Measurements from ENCODE around the gene DSE.

The DSE gene

DNA sequence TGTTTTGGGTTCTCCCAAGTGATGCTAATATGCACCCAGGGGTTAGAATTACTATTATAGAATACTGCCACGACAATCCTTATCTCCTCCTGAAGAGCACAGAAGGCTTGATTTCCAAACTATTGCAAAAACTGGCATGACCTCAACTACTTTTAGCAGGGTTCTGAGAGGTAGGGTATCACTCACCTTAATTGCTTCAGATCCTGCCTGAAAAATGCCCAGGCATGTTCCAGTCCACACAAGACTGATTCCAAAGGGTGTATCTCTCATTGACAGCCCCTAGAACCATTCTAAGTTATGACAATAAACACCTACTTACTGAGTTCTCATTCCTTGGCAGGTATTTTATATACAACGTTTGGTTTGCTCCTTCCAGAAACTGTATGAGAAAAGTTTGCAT lies 5.0 kb upstream of the DSE start:
- Mint-ChIP-seq H3K9me3 (no peaks in the 10 kb centered on the region), H3K36me3 (ENCODE audit: low read depth) (peaks cover under 1% of the 10 kb centered on the region), H3K27me3 (ENCODE audit: low read depth, poor library complexity) (no peaks in the 10 kb centered on the region), H3K4me1 (peaks cover 10% of the 10 kb centered on the region), H3K4me3 (no peak overlapping the region), H3K27ac (no peak overlapping the region)
- no peak for DNase-seq
- TF ChIP-seq, protein P1, sequence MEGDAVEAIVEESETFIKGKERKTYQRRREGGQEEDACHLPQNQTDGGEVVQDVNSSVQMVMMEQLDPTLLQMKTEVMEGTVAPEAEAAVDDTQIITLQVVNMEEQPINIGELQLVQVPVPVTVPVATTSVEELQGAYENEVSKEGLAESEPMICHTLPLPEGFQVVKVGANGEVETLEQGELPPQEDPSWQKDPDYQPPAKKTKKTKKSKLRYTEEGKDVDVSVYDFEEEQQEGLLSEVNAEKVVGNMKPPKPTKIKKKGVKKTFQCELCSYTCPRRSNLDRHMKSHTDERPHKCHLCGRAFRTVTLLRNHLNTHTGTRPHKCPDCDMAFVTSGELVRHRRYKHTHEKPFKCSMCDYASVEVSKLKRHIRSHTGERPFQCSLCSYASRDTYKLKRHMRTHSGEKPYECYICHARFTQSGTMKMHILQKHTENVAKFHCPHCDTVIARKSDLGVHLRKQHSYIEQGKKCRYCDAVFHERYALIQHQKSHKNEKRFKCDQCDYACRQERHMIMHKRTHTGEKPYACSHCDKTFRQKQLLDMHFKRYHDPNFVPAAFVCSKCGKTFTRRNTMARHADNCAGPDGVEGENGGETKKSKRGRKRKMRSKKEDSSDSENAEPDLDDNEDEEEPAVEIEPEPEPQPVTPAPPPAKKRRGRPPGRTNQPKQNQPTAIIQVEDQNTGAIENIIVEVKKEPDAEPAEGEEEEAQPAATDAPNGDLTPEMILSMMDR (IDR thresholded peaks at IDR 0.05) = no peak

- H3K4me3 Mint-ChIP-seq = no peak overlapping the region
- no peaks in the 10 kb centered on the region for H3K9me3 Mint-ChIP-seq
- H3K4me1 Mint-ChIP-seq = peaks cover 13% of the 10 kb centered on the region
- no peak overlapping the region for H3K27ac Mint-ChIP-seq
- TF ChIP-seq, protein P1 (IDR thresholded peaks at IDR 0.05) = no peak
- H3K27me3 Mint-ChIP-seq (ENCODE audit: low read depth, poor library complexity) = no peaks in the 10 kb centered on the region
- no peak for DNase-seq
- no peaks in the 10 kb centered on the region for H3K36me3 Mint-ChIP-seq (ENCODE audit: low read depth)
Observed at GRCh38 chr6:116366740-116367275, 3.9 kb upstream of the DSE start.

- H3K4me3 Mint-ChIP-seq = peak overlapping the region; percentile 93
Observed at GRCh38 chr6:116369540-116369939, 1.2 kb upstream of the DSE start.

GRCh38 chr6:116369964-116370759 lies 585 bp upstream of the DSE start:
- peaks cover 10% of the 10 kb centered on the region for H3K36me3 Mint-ChIP-seq (ENCODE audit: low read depth)
- H3K27ac Mint-ChIP-seq = peak overlapping the region; percentile 87
- TF ChIP-seq, protein P1 (IDR thresholded peaks at IDR 0.05) = no peak
- peaks cover 26% of the 10 kb centered on the region for H3K4me1 Mint-ChIP-seq
- H3K9me3 Mint-ChIP-seq = no peaks in the 10 kb centered on the region
- DNase-seq = peak; percentile 3
- peak overlapping the region; percentile 93 for H3K4me3 Mint-ChIP-seq
- H3K27me3 Mint-ChIP-seq (ENCODE audit: low read depth, poor library complexity) = no peaks in the 10 kb centered on the region

More at GRCh38 chr6:116369540-116369939, 1.2 kb upstream of the DSE start:
- Mint-ChIP-seq H3K4me1 (peaks cover 24% of the 10 kb centered on the region), H3K27ac (peak overlapping the region; percentile 70), H3K27me3 (ENCODE audit: low read depth, poor library complexity) (no peaks in the 10 kb centered on the region), H3K36me3 (ENCODE audit: low read depth) (peaks cover 10% of the 10 kb centered on the region), H3K9me3 (no peaks in the 10 kb centered on the region)
- DNase-seq = no peak
- TF ChIP-seq, protein P1 (IDR thresholded peaks at IDR 0.05) = no peak

- H3K9me3 Mint-ChIP-seq = no peaks in the 10 kb centered on the region
- peaks cover 10% of the 10 kb centered on the region for H3K36me3 Mint-ChIP-seq (ENCODE audit: low read depth)
- no peaks in the 10 kb centered on the region for H3K27me3 Mint-ChIP-seq (ENCODE audit: low read depth, poor library complexity)
- TF ChIP-seq, protein P1 (IDR thresholded peaks at IDR 0.05) = no peak
- peak; percentile 76 for DNase-seq
- peak overlapping the region; percentile 83 for H3K27ac Mint-ChIP-seq
- peaks cover 31% of the 10 kb centered on the region for H3K4me1 Mint-ChIP-seq
- peak overlapping the region; percentile 93 for H3K4me3 Mint-ChIP-seq
Observed at GRCh38 chr6:116371120-116371917, 572 bp downstream of the DSE start.
